Limb (tissue), 2 donors: ENCODE measurements around the gene SPEN.

Experiments
- DNase-seq, 2 donors: peaks; one replicate each; pipeline ENCODE4 v3.0.0-alpha.2; 2016; ENCODE audit errors: extremely low spot score in 2 of 2

The SPEN gene

GRCh38 chr1:15945832-15946448 is 98.4 kb downstream of the SPEN start:
- DNase-seq: no peak

GRCh38 chr1:15946571-15947381 is 99.3 kb downstream of the SPEN start:
- DNase-seq: peak in 1 of 2 donors; percentile 21

DNA sequence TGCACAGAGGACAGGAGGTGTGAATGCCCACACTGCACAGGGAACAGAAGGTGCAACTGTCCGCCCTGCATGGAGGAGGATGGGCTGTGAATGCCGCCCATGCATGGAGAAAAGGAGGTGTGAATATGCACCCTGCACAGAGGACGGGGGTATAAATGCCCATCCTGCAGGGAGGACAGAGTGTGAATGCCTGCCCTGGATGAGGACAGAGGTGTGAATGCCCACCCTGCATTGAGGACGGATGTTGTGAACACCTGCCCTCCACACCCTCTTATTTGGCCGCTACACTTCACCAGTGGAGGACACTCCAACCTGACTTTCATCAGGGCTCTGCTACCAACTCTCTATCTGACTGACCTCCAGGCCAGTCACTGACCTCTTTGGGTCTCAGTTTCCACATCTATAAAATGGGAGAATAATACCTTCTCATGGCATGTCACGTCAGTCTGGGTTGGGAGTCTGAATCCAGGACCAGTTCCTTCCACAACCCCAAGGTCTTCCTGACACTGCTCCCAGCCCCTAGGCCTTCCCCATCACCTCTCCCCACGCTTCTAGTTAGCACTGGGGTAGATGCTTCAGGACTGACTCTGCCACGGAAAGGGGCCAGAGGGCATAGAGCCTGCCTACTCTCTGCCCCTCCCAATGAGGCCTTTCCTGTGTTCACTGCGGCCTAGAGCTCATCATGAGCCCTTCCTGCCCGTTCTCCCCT is 100.0 kb downstream of the SPEN start:
- no peak for DNase-seq

- no peak for DNase-seq
Measured at GRCh38 chr1:15948091-15948591, 100.6 kb downstream of the SPEN start.

GRCh38 chr1:15948595-15949452 is 101.3 kb downstream of the SPEN start:
- DNase-seq: peak; percentile 48 to 53

DNA sequence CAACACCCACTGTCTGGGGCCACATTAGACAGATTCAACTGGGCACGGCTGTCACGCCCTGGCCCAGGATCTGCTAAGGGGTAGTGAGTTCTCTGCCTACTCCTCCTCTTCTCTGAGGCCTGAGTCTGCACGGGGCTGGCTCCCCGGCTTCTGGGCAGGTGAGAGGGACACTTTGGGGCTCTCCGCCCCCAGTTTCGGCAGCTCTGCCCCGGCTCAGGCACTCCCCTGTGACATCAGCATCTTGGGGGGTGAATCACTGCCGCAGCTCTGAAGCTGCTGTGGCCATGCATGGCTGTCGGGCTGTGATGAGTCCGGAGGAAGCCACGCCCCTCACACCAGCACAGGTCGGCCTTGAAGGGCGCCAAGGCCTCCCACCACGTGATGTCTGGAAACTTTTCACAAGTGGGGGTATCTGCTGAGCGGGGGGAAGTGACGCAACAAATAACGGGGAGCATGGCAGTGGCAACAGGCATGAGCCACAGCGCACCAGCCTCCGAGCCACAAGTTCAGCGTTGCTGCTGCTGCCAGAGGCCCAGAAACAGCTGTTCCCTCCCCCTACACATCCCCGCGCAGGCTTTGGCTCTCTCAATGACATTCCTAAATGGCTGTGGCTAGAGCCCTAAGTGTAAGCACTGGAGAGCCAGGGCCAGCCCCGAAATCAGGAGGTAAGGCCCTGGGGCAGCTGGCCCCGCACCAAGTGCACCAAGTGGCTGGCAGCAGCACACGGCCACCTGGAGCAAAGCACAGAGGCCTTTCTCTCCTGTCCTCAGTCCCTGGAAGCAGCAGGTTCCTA is 102.1 kb downstream of the SPEN start:
- peak; percentile 77 to 81 for DNase-seq

- no peak for DNase-seq
Measured at GRCh38 chr1:15950302-15950701, 102.8 kb downstream of the SPEN start.

DNA sequence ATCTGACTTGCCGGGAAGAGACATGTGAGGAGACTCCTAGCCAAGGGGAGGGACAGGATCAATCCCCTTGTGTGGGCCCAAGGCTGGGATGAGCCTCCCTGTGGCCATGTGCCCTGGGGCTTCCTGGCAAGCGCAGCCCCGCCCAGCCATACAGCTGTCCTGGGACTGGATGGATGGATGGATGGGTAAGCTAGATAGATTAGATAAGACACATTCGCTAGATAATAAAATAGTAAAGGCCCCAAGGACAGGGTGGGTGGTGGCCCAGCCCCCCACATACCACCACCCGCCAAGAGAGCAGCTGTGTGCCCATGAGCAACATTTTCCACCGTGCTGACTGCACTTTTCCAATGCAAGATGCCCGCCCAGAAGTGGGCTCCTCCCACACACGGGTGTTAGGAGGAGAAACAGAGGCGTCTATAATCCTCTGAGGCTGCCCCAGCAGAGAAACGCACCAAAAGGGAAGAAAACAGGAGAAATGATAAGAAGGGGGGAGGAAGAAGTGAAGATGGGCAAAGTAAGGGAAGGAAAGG is 103.3 kb downstream of the SPEN start:
- DNase-seq: peak; percentile 36 to 59

- DNase-seq: peak in 1 of 2 donors; percentile 35
Measured at GRCh38 chr1:15951341-15952153, 104.0 kb downstream of the SPEN start.

- DNase-seq: peak in 1 of 2 donors; percentile 45
Measured at GRCh38 chr1:15952317-15953258, 105.1 kb downstream of the SPEN start.

- peak in 1 of 2 donors; percentile 35 for DNase-seq
Measured at GRCh38 chr1:15953294-15953771, 105.8 kb downstream of the SPEN start.

DNA sequence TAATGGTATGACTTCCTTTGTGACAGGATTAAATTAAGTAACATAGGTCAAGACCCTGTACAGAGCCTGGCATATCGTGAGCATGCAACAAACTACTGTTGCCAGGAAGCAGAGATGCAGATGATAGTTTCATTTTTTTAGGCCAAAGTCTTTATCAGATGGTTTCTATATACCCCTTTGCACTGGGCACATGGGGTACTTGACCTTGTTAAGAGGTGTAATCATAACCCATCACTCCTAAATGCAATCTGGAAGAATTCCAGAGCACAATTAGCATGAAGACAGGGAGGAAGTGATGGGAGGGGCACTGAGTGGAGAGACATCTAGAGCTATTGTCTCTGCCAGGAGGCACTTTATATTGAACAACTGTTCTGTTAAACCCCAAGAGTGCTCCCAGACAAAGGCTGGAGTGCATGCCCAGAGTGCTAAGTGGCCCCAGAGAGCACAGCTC is 106.3 kb downstream of the SPEN start:
- DNase-seq: no peak

DNA sequence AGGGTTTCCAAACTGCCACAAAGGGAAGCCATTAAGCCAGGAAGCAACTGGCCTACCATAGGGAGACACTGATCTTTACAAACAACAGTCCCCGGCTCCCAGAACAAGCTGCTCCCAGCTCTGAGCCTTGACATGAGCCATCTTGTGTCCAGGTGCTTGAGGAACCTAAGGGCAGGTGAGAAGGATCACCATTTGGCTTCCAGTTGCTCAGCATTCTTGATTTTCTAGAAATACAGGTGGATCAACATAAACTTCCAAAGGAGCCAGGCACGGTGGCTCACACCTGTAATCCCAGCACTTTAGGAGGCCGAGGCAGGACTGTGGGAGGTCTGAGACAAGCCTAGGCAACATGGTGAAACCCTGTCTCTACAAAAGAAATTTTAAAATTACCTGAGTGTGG is 106.8 kb downstream of the SPEN start:
- DNase-seq: no peak

- DNase-seq: no peak
Measured at GRCh38 chr1:15955552-15955951, 108.0 kb downstream of the SPEN start.

DNA sequence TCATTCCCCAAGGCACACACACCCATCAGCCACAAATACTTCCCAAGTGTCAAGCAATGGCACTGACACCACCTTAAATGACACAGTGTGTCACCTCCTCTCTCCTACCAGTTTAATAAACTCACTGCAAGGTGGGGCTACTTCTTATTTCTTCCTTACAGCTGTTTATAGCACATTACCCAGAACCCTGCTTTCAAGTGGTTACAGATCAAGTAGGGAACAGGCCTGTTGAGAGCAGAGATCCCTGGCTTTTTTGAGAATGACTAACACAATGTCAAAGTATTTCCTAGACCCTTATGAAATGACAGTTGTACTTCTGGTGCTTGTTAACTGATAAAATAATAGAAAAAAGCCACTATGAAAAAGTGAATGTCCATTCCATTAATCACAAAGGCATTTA is 108.6 kb downstream of the SPEN start:
- no peak for DNase-seq

DNA sequence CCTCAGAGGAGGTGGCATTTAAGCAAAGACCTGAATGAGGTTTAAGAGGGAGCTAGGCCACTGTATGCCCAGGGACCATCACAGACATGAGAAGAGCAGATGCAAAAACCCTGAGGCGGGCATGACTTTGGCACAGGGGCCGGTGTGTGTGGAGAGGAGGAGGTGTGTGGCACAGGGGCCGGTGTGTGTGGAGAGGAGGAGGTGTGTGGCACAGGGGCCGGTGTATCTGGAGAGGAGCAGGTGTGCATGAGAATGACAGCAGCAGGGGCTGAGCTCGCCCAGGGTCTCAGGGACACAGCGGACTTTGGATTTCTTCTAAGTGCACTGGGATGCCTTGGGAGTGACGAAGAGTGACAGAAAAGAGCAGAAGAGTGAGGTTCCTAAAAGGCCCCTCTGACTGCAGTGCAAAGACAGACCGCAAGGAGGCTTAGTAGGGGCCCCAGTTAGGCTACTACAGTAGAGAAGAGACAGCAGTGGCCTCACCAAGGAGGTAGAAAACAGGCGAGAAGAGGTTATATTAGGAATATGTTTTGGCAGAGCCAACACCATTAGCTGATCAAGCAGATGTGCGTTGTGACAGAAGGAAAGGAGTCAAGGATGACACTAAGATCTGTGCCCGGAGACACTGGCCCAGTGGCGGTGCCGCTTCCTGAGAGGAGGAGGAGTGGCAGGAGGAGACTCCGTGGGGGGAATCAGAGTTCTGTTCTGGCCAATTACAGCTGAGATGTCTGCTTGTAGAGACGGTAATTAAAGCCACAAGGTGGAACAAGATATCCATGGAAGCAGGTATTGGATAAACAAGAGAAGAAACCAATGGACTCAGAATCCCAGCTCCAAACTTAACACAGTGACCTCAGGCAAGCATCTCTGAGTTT is 110.0 kb downstream of the SPEN start:
- no peak for DNase-seq

- no peak for DNase-seq
Measured at GRCh38 chr1:15958111-15958510, 110.6 kb downstream of the SPEN start.
